Epithelial cell of proximal tubule (primary cell): ENCODE data around the gene C11orf91. TPM values are rescaled to one million over a fixed set of nuclear protein-coding genes. Genes with fewer than 3 reads are reported as not detected.
"Not testable (repeated sequence)": the region's sequence is repeated elsewhere in the genome, so short reads cannot be mapped to it uniquely, and the experiment has no call there.

Experiments used
- DNase-seq: peaks from one replicate; pipeline ENCODE4 v3.0.0-alpha.2; 2011; ENCODE audit warnings: low read depth
- H3K4me3 ChIP-seq: 2 replicates; pipeline ENCODE4 v1.5.1; 2011; ENCODE audit warnings: low read depth, mild to moderate bottlenecking, low read length
- total RNA-seq: library from RNA; depleted of rRNA; stranded (reverse); fragments of >200 nt; gene quantifications from 2 replicates; pipeline ENCODE4 v1.2.3, GENCODE V29; 2015
- TF ChIP-seq, protein P1 (sequence below): conservative IDR thresholded peaks from 2 replicates; pipeline ENCODE4 v1.5.1; 2012; ENCODE audit warnings: low read depth, mild to moderate bottlenecking, low read length

The C11orf91 gene
- total RNA-seq, 1 donor from 2014 or later, result not detected

DNA sequence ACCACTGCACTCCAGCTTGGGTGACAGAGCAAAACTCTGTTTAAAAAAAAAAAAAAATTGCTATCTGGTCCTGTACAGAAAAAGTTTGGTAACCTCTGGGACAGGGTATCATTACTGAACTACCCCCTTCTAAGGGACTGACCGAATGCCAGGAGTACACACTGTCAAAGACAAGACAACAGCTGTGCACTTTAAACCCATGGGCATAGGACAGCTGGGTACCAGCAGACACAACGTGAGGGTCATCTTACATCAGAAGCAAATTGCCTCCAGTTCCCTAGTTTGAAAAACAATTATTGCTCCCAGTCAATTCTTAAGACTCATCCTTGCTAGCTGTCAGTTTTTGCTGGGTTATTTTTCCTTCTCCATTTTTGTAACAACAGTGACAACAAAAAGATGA, 17.8 kb upstream of the C11orf91 start:
- TF ChIP-seq, protein P1, sequence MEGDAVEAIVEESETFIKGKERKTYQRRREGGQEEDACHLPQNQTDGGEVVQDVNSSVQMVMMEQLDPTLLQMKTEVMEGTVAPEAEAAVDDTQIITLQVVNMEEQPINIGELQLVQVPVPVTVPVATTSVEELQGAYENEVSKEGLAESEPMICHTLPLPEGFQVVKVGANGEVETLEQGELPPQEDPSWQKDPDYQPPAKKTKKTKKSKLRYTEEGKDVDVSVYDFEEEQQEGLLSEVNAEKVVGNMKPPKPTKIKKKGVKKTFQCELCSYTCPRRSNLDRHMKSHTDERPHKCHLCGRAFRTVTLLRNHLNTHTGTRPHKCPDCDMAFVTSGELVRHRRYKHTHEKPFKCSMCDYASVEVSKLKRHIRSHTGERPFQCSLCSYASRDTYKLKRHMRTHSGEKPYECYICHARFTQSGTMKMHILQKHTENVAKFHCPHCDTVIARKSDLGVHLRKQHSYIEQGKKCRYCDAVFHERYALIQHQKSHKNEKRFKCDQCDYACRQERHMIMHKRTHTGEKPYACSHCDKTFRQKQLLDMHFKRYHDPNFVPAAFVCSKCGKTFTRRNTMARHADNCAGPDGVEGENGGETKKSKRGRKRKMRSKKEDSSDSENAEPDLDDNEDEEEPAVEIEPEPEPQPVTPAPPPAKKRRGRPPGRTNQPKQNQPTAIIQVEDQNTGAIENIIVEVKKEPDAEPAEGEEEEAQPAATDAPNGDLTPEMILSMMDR, result no peak
- no peak for DNase-seq
- no peak overlapping the region for H3K4me3 ChIP-seq

DNA sequence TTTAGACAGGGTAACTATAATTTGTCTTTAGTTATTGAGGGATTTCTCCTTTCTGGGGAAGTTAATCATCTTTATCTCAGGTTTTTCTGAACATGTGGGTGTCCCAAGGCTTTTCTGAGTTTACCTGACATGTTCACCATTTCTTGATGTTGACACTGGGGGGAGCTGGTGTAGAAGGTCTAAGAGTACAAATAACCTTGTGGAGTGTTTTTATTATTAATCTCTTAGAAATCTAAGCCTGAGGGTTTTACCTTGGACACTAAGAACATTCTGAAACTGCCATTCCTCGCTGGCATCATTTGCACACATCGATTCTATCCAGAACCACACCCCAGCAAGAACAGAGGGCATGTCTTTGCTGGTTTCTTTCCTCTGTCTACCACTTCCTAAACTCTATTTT, 15.6 kb upstream of the C11orf91 start:
- TF ChIP-seq, protein P1, result peak; percentile 66
- DNase-seq, result no peak
- H3K4me3 ChIP-seq, result no peak overlapping the region

DNA sequence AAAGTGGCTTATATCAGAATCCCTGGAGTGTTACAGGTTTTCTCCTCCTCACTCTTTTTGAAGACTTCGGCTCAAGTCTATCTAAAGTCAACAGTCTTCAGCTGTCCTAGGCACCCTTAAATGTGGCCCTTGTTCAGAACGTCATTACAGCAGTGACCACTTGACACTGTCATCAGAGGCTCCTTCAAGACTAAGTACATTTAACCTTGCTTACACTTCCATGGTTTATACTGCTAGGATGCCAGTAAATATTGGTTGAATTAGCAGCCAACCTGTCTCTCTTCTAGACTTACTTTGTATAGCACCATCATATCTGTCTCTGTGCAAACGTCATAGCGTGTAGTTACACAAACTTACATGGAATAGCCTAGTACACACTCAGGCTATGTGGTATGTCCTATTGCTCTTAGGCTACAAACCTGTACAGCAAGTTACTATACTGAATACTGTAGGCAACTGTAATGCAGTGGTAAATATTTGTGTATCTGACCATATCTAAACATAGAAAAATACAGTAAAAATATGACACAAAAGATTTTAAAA, 13.3 kb upstream of the C11orf91 start:
- TF ChIP-seq, protein P1, result no peak
- no peak overlapping the region for H3K4me3 ChIP-seq
- DNase-seq, result no peak

DNA sequence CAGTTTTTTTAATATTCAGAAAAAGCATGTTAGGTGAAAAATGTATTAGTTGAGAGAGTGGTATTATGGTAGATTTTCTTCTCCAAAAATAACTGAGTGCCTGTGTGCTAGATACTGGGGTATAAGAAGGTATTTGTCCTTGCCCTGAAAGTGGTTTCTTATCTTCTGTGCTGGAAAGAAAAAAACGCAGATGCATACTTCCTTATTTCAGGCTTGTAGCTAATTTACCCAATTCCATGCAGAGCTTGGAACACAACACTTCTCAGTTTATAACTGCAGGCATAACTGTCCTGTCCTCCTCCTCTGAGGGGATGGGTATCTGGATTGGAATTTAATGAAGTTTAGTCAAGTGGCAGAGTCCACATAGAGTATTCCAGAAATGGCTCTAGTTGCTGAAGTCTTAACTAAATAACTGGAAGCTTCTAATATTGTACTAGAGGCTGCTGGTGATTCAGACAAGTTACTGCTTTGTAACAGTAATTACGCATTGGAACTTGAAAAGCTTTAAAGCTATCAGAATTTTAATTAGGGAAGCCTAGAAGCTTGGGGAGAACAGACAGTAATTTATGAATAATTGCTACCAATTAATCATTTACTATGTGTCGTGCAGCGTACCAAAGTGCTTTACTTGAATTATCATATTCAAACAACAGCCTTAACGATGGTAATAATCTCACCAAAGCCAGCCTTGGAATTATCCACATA, 12.7 kb upstream of the C11orf91 start:
- no peak overlapping the region for H3K4me3 ChIP-seq
- TF ChIP-seq, protein P1, result no peak
- no peak for DNase-seq

DNA sequence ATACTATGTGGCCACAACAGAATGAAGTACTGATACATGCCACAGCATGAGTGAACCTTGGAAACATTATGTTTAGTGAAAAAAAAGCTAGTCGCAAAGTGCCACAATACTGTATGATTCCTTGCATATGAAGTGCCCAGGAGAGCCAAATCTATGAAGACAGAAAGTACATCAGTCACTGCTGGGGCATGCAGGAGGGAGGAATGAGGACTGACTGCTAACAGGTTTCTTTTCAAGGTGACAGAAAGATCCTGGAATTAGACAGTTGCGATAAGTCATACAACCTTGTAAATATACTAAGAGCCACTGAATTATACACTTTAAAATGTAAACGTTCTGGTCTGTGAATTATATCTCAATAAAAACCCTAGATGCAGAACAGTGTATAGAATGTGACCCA, 11.8 kb upstream of the C11orf91 start:
- DNase-seq, result no peak
- no peak overlapping the region for H3K4me3 ChIP-seq
- TF ChIP-seq, protein P1, result no peak

DNA sequence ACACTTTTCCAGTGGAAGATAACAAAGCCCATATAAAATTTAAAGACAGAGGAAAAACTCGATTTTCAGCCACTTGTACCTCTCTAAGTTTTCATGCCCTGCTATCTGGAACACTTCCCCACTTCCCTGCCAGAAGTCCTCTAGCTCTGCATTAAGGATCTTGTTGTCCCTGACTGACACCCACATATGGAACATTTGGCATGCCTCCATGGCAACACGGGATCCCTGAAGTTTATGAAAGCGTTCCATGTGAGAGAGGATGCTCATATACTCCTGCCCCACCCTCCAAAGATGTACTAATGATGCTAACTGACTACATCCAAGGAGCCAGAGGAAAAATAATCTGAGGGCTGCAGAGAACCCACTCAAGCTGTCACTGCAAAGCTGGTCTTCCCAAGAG, 8.8 kb upstream of the C11orf91 start:
- no peak for DNase-seq
- H3K4me3 ChIP-seq, result no peak overlapping the region
- TF ChIP-seq, protein P1, result no peak

DNA sequence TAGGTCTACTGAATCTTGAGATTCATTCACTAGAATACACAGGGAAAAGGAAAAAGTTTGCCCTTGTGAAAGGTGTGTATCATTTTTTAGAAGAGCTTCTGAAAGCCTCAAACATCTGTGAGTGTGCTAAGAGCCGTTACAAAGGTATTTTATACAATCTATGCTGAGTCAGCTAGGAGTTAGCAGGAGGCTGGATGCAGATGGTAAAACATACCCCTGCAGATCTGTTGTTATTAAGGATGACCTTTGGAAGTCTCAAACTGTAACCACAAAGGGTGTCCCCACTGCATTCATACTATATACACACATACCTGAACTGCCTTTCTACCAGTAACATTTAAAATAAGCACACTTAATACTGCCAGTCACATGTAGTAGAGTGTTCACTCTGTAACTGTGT, 8.4 kb upstream of the C11orf91 start:
- TF ChIP-seq, protein P1, result no peak
- DNase-seq, result no peak
- H3K4me3 ChIP-seq, result no peak overlapping the region

DNA sequence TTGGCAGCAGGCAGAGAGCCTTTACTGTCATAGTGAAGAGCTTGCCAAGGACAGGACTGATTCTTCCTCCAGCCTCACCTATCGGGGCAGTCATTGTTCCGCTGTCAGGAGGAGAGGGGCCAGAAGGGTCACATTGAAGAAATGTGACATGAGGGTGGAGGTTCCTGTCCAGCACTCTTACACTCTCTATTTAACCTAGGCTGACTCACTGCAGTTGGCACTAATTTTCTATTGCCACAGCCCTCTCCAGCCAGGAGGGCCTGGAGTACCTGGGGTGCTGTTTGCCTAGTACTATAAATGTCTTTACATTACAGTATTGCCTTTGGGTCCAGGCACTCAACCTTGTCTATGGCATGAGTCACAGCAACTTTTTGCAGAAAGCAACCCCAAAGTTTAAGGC, 7.2 kb upstream of the C11orf91 start:
- DNase-seq, H3K4me3 ChIP-seq: not testable (repeated sequence)
